HEK293T (cell line): ENCODE measurements around the gene CYP46A1.

Experiments
- ELF4 ChIP-seq: fragments of 450-650 bp; IDR thresholded peaks from 2 replicates; pipeline ENCODE4 v1.6.1; 2017; ENCODE audit warnings: antibody characterized with exemption
- FOXK2 ChIP-seq: fragments of 450-650 bp; IDR thresholded peaks from 2 replicates; pipeline ENCODE4 v1.6.1; 2016; ENCODE audit warnings: mild to moderate bottlenecking

GRCh38 chr14:99676657-99677056 lies 7.4 kb upstream of the CYP46A1 start:
- TF ChIP-seq FOXK2 (no peak), ELF4 (no peak)
